GM21723 (cell line): Measurements from ENCODE around the gene STRIP2.
"Not testable (repeated sequence)": the region's sequence is repeated elsewhere in the genome, so short reads cannot be mapped to it uniquely, and the experiment has no call there.

Experiments
- ATAC-seq: cut with Tn5 transposase; IDR thresholded peaks from one replicate; pipeline ENCODE4 v1.9.1; 2021; ENCODE audit warnings: mild to moderate bottlenecking, moderate library complexity; ENCODE audit not compliant: unreplicated experiment

The STRIP2 gene

GRCh38 chr7:129452589-129453231, 18.5 kb downstream of the STRIP2 start:
- no peak for ATAC-seq

- ATAC-seq, result no peak
Observed at GRCh38 chr7:129453510-129454248, 19.4 kb downstream of the STRIP2 start.

- ATAC-seq, result no peak
Observed at GRCh38 chr7:129454249-129454551, 20.0 kb downstream of the STRIP2 start.

GRCh38 chr7:129456421-129456820, 22.2 kb downstream of the STRIP2 start:
- no peak for ATAC-seq

GRCh38 chr7:129457101-129457500, 22.9 kb downstream of the STRIP2 start:
- ATAC-seq, result no peak

- no peak for ATAC-seq
Observed at GRCh38 chr7:129458171-129458570, 23.9 kb downstream of the STRIP2 start.

- no peak for ATAC-seq
Observed at GRCh38 chr7:129461809-129462208, 27.6 kb downstream of the STRIP2 start.

GRCh38 chr7:129462420-129462819, 28.2 kb downstream of the STRIP2 start:
- no peak for ATAC-seq

GRCh38 chr7:129464194-129464593, 30.0 kb downstream of the STRIP2 start:
- no peak for ATAC-seq

GRCh38 chr7:129465080-129465479, 30.8 kb downstream of the STRIP2 start:
- no peak for ATAC-seq

- ATAC-seq, result no peak
Observed at GRCh38 chr7:129466796-129467195, 32.6 kb downstream of the STRIP2 start.

GRCh38 chr7:129468087-129468486, 33.9 kb downstream of the STRIP2 start:
- ATAC-seq, result no peak

- ATAC-seq, result peak; percentile 75
Observed at GRCh38 chr7:129468547-129468946, 34.3 kb downstream of the STRIP2 start.

- ATAC-seq, result no peak
Observed at GRCh38 chr7:129469930-129470329, 35.7 kb downstream of the STRIP2 start.

- ATAC-seq, result no peak
Observed at GRCh38 chr7:129470411-129470810, 36.2 kb downstream of the STRIP2 start.

- ATAC-seq, result no peak
Observed at GRCh38 chr7:129471402-129471827, 37.2 kb downstream of the STRIP2 start.

- not testable (repeated sequence) for ATAC-seq
Observed at GRCh38 chr7:129475931-129476330, 41.7 kb downstream of the STRIP2 start.

- ATAC-seq, result not testable (repeated sequence)
Observed at GRCh38 chr7:129476398-129476797, 42.2 kb downstream of the STRIP2 start.

- no peak for ATAC-seq
Observed at GRCh38 chr7:129479831-129480230, 45.6 kb downstream of the STRIP2 start.

- no peak for ATAC-seq
Observed at GRCh38 chr7:129480674-129481363, 46.6 kb downstream of the STRIP2 start.

GRCh38 chr7:129481376-129481775, 47.1 kb downstream of the STRIP2 start:
- ATAC-seq, result not testable (repeated sequence)

- ATAC-seq, result no peak
Observed at GRCh38 chr7:129482781-129483180, 48.5 kb downstream of the STRIP2 start.
